SK-MEL-5 (cell line): ENCODE results near the gene GDPGP1. TPM values are rescaled to one million over a fixed set of nuclear protein-coding genes. Genes with fewer than 3 reads are reported as not detected.

ENCODE experiments used
- DNase-seq: peaks from one replicate; pipeline ENCODE4 v3.0.0-alpha.2; 2016; ENCODE audit warnings: low read depth, low spot score
- in situ Hi-C: cut with HindIII; loops from 2 replicates; pipeline ENCODE4 v1.10.0; 2016; ENCODE audit warnings: low sequenced_read_pairs, high pct_unique_total_duplicates, low pct_unique_long_range_greater_than_20kb
- total RNA-seq: library from RNA; depleted of rRNA; stranded (reverse); fragments of >200 nt; shearing (Covaris generic); gene quantifications from 2 replicates; pipeline ENCODE4 v1.2.3, GENCODE V29; 2014

Gene GDPGP1
- total RNA-seq, 1 experiment from 2014 or later, result 5.5 TPM

DNA sequence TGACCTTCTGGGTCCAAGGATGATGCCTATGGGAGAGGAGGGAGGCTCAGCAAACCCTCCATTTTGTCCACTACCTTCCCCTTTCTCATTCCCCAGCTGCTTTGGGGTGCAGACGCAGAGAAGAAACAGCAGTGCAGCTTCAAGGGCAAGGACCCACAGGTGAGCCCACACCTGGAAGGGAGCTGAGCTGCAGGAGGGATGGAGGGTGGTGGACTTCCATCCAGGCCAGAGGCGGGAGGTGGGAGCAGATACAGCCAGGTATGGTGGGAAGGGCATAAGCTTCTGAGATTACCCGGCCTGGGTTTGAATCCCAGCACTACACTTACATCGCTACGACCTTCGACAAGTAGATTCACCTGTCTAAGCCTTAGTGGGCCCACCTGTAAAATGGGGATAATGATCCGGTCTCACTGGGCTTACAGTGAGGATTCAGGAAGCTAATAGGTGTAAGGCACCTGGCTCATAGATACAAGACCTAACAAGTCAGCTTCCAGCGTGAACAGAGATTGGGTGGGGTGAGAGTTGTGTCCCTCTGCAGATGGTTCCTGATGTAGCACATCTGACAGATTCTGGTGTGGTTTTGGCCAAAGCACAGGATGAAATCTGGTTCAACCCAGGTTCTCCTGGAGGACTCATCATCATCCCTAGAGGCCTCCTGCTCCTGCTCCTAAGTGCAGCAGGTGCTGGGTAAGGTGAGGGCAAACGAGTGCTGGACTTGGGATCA is 16.2 kb upstream of the GDPGP1 start:
- DNase-seq, result no peak
- in situ Hi-C loops, result no loop called here

DNA sequence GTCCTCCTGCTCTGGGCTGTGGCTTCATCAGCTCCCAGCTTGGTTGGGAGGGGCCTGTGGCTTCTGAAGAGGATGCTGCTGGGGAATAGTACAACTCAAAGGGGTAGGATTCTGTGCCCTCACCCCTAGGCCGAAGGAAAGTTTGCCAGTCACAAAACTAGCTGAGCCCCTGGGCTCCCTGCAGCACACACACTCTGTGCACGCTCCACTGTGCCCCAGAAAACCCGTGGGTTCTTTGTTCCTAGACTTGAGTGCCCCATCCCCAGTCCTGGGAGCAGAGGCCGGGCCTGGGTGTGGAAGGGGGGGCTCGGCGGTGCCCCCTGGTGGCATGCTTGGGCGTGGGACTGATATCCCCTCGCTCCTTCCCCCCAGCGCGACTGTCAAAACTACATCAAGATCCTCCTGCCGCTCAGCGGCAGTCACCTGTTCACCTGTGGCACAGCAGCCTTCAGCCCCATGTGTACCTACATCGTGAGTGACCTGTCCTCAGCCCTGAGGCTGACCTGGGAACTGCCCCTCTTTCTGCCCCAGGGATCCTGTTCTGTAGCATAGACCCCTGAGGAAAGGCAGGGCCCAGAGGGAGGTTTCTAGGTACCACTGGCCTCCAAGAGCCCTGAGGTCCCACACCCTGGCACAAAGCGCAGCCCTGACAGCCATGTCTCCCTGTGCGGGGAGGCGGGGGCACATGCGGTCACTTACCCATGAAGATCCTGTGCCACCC is 14.4 kb upstream of the GDPGP1 start:
- DNase-seq, result peak; percentile 50
- in situ Hi-C loops, result no loop called here

DNA sequence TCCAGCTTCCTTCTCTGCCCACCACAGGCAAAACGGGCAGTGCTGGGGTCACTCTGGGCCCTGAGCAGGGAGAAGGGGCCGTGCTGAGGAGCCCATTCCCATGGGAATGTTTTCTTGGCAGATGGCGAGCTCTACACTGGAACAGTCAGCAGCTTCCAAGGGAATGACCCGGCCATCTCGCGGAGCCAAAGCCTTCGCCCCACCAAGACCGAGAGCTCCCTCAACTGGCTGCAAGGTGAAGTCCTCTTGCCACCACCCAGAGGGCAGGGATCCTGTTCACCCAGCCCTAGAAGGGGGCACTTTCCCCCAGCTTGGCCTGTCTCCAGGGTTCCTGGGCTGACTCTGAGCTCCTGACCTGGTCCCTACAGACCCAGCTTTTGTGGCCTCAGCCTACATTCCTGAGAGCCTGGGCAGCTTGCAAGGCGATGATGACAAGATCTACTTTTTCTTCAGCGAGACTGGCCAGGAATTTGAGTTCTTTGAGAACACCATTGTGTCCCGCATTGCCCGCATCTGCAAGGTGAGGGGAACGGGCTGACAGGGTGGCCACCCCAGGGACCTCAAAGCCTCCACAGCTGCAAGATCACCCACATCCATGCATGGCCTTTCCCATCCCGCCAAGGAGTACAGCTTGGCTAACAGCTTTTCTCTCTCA is 12.6 kb upstream of the GDPGP1 start:
- DNase-seq, result peak; percentile 88
- in situ Hi-C loops, result no loop called here

DNA sequence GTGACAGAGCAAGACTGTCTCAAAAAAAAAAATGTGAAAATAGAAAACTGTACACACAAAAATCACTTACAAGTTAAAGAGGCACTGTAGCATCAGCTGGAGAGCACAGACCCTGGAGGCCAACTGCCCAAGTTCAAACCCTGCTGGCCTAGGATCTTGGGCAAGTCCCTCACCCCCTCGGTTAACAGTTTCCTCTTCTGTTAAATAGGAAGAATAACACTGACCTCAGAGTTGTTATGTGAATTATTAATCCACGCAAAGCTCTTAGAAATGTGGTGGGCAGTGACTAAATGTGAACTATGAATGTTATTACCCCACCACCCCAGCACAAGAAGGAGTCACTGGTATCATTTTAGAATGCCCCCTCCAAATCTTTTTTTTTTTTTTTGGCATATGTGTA is 11.5 kb upstream of the GDPGP1 start:
- in situ Hi-C loops, result no loop called here
- DNase-seq, result no peak

DNA sequence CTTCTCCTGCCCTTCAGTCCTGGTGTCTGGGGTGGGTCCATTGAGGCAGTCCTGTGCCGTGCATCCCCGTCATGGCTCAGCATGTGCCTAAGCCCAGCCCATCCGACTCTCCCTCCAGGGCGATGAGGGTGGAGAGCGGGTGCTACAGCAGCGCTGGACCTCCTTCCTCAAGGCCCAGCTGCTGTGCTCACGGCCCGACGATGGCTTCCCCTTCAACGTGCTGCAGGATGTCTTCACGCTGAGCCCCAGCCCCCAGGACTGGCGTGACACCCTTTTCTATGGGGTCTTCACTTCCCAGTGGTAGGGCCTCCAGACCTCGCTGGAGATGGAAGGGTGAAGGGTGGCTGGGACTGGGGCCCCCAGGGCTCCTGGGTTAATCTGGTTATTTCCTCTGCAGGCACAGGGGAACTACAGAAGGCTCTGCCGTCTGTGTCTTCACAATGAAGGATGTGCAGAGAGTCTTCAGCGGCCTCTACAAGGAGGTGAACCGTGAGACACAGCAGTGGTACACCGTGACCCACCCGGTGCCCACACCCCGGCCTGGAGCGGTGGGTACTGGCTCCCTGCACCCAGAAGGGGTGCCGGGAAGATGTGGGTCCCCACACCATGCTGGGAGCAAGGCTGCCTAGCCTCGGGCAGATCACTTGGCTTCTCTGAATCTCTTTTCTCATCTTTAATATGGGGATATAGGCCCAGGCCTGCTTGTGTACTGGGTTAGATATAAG is 10.4 kb upstream of the GDPGP1 start:
- DNase-seq, result no peak
- in situ Hi-C loops, result no loop called here

DNA sequence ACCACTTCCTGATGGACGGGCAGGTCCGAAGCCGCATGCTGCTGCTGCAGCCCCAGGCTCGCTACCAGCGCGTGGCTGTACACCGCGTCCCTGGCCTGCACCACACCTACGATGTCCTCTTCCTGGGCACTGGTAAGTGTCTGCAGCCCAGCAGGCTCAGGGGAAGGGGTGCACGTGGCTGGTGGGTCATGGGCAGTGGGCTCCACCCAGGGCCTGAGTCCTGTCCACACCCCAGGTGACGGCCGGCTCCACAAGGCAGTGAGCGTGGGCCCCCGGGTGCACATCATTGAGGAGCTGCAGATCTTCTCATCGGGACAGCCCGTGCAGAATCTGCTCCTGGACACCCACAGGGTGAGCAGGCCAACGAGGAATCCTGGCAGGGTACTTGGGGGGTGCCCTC is 9.0 kb upstream of the GDPGP1 start:
- no peak for DNase-seq
- in situ Hi-C loops, result no loop called here

DNA sequence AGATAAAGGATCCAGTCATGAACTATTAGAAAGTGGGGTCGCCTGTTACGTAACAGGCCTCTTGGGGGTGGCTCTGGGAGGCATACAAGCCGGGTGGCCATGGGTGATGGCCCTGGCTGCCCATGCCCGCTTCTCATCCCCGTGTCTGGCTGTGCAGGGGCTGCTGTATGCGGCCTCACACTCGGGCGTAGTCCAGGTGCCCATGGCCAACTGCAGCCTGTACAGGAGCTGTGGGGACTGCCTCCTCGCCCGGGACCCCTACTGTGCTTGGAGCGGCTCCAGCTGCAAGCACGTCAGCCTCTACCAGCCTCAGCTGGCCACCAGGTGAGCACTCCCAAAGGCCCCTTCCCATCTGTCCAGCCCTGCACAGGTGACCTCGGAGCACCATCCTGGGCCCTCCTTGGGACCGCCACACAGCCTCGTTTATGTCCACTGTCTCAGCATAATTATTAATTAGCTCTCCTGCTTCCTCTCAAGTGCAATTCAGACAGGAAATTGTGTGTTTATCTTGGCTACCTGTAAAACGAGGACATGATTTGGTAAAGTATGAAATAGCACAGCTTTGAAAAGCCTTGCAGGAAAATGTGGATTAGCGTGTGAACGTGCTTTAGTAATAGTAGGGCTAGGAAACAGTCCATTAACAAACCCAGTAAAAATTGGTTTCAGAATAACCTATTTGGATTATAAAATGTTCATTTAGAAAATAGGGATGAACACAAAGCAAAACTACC is 8.3 kb upstream of the GDPGP1 start:
- in situ Hi-C loops, result no loop called here
- DNase-seq, result no peak

DNA sequence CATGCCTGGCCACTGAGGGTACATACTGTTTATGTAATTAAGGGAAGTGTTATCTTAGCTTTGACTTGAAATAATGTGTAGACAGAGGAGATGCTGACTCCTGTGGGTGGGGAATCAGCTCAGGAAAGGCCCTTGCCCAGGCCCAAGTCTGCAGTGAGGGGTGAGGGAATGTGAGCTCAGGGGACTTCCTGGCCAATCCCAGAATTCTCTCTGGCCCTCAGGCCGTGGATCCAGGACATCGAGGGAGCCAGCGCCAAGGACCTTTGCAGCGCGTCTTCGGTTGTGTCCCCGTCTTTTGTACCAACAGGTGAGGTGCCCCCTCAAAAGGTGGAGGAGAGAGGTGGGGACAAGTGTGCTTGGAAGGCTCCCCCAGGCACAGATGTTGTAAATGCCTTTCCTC is 6.7 kb upstream of the GDPGP1 start:
- in situ Hi-C loops, result no loop called here
- no peak for DNase-seq

DNA sequence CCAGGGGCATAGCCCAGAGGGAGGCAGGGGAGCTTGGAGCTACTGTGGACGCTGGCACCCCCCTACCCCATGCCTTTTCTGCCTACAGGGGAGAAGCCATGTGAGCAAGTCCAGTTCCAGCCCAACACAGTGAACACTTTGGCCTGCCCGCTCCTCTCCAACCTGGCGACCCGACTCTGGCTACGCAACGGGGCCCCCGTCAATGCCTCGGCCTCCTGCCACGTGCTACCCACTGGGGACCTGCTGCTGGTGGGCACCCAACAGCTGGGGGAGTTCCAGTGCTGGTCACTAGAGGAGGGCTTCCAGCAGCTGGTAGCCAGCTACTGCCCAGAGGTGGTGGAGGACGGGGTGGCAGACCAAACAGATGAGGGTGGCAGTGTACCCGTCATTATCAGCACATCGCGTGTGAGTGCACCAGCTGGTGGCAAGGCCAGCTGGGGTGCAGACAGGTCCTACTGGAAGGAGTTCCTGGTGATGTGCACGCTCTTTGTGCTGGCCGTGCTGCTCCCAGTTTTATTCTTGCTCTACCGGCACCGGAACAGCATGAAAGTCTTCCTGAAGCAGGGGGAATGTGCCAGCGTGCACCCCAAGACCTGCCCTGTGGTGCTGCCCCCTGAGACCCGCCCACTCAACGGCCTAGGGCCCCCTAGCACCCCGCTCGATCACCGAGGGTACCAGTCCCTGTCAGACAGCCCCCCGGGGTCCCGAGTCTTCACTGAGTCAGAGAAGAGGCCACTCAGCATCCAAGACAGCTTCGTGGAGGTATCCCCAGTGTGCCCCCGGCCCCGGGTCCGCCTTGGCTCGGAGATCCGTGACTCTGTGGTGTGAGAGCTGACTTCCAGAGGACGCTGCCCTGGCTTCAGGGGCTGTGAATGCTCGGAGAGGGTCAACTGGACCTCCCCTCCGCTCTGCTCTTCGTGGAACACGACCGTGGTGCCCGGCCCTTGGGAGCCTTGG is 5.9 kb upstream of the GDPGP1 start:
- DNase-seq, result no peak
- in situ Hi-C loops, result no loop called here

DNA sequence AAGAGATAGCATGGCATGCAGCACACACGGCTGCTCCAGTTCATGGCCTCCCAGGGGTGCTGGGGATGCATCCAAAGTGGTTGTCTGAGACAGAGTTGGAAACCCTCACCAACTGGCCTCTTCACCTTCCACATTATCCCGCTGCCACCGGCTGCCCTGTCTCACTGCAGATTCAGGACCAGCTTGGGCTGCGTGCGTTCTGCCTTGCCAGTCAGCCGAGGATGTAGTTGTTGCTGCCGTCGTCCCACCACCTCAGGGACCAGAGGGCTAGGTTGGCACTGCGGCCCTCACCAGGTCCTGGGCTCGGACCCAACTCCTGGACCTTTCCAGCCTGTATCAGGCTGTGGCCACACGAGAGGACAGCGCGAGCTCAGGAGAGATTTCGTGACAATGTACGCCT is 5.0 kb upstream of the GDPGP1 start:
- in situ Hi-C loops, result no loop called here
- no peak for DNase-seq

DNA sequence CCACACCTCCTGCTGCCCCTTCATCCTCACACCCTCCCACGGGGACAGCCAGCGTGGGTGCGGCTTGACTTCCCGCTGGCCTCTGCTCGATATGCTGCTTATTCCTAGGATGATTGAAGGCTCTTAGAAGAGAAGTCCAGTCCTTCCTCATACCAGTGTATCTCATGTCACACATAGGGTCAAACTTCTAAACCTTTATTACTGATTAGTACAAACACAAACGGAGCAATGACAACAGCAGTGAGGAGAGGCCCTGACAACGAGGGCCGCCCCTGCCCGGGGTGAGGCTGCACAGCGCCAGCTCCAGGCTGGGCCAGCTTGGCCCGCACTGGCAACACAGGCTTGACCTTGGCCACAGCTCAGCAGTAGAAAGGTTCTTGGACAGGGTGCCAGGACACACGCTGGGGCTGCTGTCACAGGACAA is 3.9 kb upstream of the GDPGP1 start:
- in situ Hi-C loops, result no loop called here
- no peak for DNase-seq

DNA sequence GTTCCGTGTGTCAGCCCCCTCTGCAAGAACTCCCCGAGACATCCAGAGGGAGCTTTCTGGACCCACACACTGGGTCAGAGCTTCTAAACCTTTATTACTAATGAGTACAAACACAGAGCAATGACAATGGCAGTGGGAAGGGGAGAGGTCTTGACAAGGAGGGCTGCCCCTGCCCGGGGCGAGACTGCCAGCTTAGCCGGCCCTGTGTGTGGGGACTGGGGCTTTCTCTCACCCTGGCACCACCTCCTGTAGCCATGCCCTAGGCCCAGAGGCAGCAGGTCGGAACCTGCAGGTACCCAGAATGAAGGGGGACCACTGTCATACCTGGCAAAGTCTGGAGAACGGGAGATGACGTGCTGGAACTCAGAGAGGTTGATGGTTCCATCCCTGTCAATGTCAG is 3.4 kb upstream of the GDPGP1 start:
- in situ Hi-C loops, result no loop called here
- DNase-seq, result no peak

DNA sequence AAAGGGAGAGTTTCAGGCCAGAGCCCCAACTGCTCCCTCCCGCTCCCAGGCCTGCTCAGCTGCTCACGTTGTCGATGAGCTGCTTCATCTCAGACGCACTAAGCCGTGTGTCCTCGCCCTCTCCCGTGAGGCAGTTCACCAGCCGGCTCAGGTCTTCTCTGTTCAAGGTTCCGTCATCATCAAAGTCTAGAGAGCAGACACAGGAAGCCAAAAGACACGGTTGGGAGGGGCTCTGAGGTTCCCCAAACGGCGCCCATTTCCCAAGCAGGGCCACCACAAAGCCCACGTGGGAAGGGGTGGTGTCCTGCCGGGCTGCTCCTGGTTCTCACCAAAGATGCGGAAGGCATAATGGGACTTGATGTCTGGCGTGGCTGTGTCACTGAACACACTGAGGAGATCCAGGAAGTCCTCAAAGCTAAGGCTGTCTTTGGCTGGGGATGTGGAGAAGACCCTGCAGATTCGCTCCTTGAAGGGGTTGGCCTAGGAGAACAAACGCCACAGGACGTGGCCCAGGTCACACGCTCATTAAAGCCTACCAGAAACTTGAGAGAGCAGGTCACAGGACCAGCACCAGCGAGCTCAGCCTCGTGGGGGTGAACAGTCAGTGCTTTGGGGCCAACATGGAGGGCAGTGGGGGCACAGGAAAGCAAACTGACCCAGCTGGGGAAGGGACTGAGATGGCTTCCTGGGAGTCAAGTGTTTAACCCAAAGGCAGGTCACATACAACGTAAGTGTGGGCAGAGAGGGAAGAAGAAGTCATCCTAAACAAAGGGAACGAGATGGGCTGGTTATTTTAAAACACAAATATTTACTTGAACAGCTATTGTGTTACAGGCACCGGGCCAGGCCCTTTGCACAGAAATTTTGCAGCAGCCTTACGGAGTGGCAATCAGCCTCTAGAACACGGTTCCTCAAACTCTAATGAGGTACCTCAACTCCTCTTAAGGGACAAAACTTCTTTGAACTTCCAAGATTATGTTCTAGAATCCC is 2.7 kb upstream of the GDPGP1 start:
- no peak for DNase-seq
- in situ Hi-C loops, result no loop called here

DNA sequence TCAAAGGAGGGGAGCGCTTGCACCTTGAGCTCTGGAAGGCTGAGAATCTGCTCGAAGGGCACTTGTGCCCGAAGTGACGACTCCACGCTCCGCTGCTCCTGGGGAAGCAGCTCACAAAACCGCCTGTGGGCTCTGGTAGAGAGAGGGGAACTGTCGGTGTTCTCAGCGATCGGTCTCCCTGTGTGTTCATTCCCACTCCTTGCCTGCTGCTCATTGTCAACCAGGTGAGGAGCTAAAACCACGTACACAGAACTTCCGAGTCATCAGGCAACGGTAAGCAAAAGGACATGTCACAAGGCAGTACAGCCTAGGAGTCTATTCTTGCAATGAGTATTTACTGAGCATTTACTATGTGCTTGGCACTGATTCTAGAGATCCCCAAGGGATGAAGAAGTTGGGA is 1.8 kb upstream of the GDPGP1 start:
- in situ Hi-C loops, result no loop called here
- DNase-seq, result no peak

DNA sequence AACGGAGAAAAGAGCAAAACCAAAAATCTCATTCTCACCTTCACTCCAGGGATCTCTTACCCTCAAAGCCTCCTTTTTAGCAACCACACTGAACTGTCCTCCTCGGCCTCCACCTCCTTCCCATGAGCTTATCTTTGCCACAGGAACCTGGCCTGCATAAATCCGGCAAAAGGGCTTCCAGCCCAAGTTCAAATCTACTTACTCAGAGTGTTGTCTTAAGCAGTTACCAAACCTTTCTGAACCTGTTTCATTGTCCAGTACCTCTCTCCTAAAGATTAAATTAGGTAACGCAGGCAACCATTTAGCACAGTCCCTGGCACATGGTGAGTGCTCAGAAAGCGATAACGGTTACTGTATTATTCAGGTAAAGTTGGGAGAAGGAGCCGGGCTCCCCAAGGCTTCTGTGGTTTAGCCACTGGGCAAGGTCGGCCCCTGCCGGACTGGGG is 1.0 kb upstream of the GDPGP1 start:
- no peak for DNase-seq

More for the DNA sequence above, 1.0 kb upstream of the GDPGP1 start:
- in situ Hi-C loops, result no loop called here
